ENCODE data around the gene CACNG5.

Gene CACNG5

GRCh38 chr17:66903781-66904180 lies 68.9 kb downstream of the CACNG5 start:
- in situ Hi-C loops (cut with MboI; ENCODE audit: low sequenced_read_pairs): loop anchor here (10.0 kb wide), 2 partner anchors 189 to 709 kb away; partner anchors contain the start of gene CEP112

GRCh38 chr17:66904760-66905624 lies 70.1 kb downstream of the CACNG5 start:
- in situ Hi-C loops (cut with MboI; ENCODE audit: low sequenced_read_pairs): loop anchor here (10.0 kb wide), 2 partner anchors 190 to 710 kb away; partner anchors contain the start of gene CEP112

GRCh38 chr17:66906321-66907278 lies 71.7 kb downstream of the CACNG5 start:
- in situ Hi-C loops (cut with MboI; ENCODE audit: low sequenced_read_pairs): loop anchor here (10.0 kb wide), 2 partner anchors 192 to 712 kb away; partner anchors contain the start of gene CEP112

- in situ Hi-C loops (cut with MboI; ENCODE audit: low sequenced_read_pairs): loop anchor here (10.0 kb wide), 2 partner anchors 195 to 715 kb away; partner anchors contain the start of gene CEP112
Measured at GRCh38 chr17:66909804-66910373, 75.0 kb downstream of the CACNG5 start.

DNA sequence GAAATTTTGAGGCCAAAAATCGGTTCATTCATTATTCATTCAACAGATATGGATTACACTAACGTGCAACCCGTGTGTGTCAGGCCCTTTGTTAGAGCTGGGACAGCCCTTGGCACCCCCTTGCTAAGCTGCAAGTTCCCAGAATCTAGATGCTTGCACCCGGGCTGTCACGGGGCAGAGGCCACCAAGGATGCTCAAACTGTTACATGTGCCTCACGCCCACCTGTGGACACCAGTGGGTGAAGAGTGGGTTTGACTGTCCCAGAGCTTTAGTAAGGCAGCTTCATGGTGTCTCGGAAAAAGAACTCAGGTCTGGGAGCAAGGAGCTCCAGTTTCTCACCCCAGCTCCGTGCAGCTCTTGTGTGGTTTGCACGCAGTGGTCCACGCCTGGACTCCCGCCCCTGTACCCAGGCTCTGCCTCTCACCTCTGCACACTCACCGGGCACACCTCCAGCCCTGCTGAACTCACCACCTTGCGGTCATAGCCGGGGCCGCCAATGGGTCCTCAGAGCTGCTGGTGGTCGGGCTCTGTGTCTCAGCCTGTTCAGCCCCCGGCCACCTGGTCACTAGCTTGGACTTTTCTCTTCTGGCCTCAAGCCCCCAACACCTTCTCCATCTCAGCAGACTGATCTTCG lies 75.9 kb downstream of the CACNG5 start:
- in situ Hi-C loops (cut with MboI; ENCODE audit: low sequenced_read_pairs): no loop called here

DNA sequence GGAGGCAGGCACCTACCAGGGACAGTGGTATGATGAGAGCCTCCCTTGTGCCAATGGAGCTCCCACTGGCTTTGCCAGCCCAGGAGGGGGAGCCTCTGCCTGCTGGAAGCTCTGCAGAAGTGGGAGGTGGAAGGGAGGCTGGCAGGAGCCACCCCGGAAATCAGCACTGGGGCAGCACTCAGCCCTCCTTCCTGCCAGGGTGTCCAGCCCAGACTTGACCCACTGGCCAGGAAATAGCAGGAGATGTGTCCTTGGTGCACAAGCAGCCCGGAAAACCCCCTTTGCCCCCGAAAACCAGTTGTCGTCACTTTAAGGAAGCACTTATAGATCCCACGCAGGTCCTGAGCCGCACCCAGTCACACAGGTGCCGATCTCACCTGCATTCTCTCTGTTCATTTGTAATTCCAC lies 80.3 kb downstream of the CACNG5 start:
- in situ Hi-C loops (cut with MboI; ENCODE audit: low sequenced_read_pairs): no loop called here

GRCh38 chr17:66915792-66916191 lies 80.9 kb downstream of the CACNG5 start:
- in situ Hi-C loops (cut with MboI; ENCODE audit: low sequenced_read_pairs): no loop called here

GRCh38 chr17:66916946-66917345 lies 82.0 kb downstream of the CACNG5 start:
- in situ Hi-C loops (cut with MboI; ENCODE audit: low sequenced_read_pairs): no loop called here

- in situ Hi-C loops (cut with MboI; ENCODE audit: low sequenced_read_pairs): no loop called here
Measured at GRCh38 chr17:66918896-66919295, 84.0 kb downstream of the CACNG5 start.

DNA sequence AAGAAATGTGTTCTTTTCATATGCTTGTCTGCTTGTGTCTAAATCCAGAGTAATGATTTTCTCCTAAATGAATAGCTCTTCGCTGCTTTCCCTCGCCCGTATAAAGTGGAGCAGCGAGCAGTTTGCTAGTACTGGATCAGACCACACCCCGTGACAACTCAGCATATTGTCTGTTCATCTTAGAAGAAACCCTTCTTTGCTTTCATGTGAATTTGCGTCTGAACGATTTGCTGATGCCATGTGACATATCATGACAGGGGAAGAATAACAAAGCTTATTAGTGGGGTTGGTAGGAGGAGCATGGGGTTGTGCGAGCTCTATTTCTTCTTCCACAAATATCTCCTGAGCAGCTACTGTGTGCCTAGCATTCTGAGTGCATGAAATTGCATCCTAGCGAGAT lies 85.5 kb downstream of the CACNG5 start:
- in situ Hi-C loops (cut with MboI; ENCODE audit: low sequenced_read_pairs): no loop called here

- in situ Hi-C loops (cut with MboI; ENCODE audit: low sequenced_read_pairs): no loop called here
Measured at GRCh38 chr17:66920950-66921349, 86.0 kb downstream of the CACNG5 start.

- in situ Hi-C loops (cut with MboI; ENCODE audit: low sequenced_read_pairs): no loop called here
Measured at GRCh38 chr17:66923886-66924285, 89.0 kb downstream of the CACNG5 start.

DNA sequence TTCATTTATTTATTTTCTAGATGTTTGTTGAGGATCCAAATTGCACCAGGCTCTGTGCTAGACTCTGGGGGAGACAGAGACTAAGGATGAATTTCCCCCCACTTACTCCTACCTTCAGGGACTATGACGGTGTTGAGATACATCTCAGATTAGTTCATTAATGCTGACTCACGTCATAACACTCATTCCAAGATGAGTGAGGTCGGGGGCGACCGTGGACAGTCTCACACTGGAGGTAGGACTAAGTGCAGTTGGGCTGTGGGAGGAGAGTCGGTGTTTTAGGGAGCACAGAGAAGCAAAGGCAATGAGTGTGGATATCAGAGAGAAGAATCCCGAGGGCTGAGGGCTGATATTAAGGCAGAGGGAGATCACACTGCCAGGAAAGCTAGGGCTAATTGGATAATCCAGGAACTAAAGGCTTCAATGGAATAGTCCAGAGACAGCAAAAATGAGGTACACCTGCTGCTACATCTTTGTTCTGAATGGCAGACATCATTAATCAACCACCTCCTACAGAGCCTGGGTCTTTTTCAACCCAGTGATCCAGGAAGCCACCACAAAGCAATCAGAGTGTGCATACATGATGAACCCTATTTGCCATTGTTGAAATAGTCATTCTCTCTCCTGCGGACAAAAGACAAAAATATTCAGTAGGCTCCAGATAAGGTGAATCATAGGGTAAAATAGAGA lies 91.0 kb downstream of the CACNG5 start:
- in situ Hi-C loops (cut with MboI; ENCODE audit: low sequenced_read_pairs): no loop called here

- in situ Hi-C loops (cut with MboI; ENCODE audit: low sequenced_read_pairs): no loop called here
Measured at GRCh38 chr17:66928949-66929348, 94.0 kb downstream of the CACNG5 start.

- in situ Hi-C loops (cut with MboI; ENCODE audit: low sequenced_read_pairs): no loop called here
Measured at GRCh38 chr17:66929591-66929990, 94.7 kb downstream of the CACNG5 start.

- in situ Hi-C loops (cut with MboI; ENCODE audit: low sequenced_read_pairs): no loop called here
Measured at GRCh38 chr17:66930933-66931332, 96.0 kb downstream of the CACNG5 start.

DNA sequence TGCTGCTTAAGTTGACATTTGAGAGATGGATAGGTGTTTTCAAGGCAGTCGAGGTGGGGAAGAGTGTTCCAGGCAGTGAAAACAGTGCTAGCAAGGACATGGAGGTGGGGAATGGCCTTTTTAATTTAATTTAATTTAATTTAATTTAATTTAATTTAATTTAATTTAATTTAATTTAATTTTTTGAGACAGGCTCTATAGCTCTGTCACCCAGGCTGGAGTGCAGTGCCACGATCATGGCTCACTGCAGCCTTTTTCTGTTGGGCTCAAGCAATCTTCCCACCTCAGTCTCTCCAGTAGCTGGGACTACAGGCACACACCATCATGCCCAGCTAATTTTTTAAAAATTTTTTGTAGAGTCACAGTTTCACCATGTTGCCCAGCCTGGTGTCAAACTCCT lies 97.4 kb downstream of the CACNG5 start:
- in situ Hi-C loops (cut with MboI; ENCODE audit: low sequenced_read_pairs): no loop called here

GRCh38 chr17:66934040-66934439 lies 99.1 kb downstream of the CACNG5 start:
- in situ Hi-C loops (cut with MboI; ENCODE audit: low sequenced_read_pairs): no loop called here

Measured in HL-60/S4 (cell line).